Measurements from ENCODE around the gene SYT8. TPM values are rescaled to one million over a fixed set of nuclear protein-coding genes. Genes with fewer than 3 reads are reported as not detected.
A peak's percentile ranks its signal among the peaks of the same experiment; 100 is the strongest.

SYT8 gene
- total RNA-seq, 1 experiment from 2014 or later = 7.8 TPM

GRCh38 chr11:1832211-1832919 lies 2.4 kb upstream of the SYT8 start:
- H3K27me3 ChIP-seq (ENCODE audit: low read length) = no peaks in the 10 kb centered on the region
- H3K4me3 ChIP-seq (ENCODE audit: low read length) = peak overlapping the region; percentile 56; the same call in 1 of the 2 replicates
- ChIA-PET CTCF (interaction anchor here (0.6 to 2.9 kb wide), 22 partner anchors 8 to 1041 kb away, joined by 3 to 96 read pairs (median 6); partner anchors contain the start of gene KRTAP5-6), POLR2A (ENCODE audit: unreplicated experiment) (interaction anchor here (0.6 kb wide), 2 partner anchors 243 to 324 kb away, joined by 5 to 16 read pairs; no protein-coding TSS in a partner anchor)
- no peak overlapping the region for H3K27ac ChIP-seq (ENCODE audit: low read length)
- peaks cover 59% of the 10 kb centered on the region for H3K4me1 ChIP-seq (ENCODE audit: insufficient read depth, low read length)
- peak; percentile 32 for ATAC-seq
- BruUV-seq (replicated peaks) = no TSS peak
- intact Hi-C loops (cut with micrococcal nuclease) = loop anchor here (1.0 to 10.0 kb wide), 3 partner anchors 70 to 322 kb away; partner anchors contain the start of gene CTSD
- H3K4me2 ChIP-seq (ENCODE audit: low read length) = peak overlapping the region; percentile 74
- peak; percentile 41 for DNase-seq
- TF ChIP-seq EZH2phosphoT487 (IDR thresholded peaks at IDR 0.05; ENCODE audit: borderline replicate concordance, low read length) (no peak), CTCF (conservative IDR thresholded peaks at IDR 0.05; ENCODE audit: low read depth, low read length) (peak; percentile 92)
- H3F3A ChIP-seq (ENCODE audit: low read length, unreplicated experiment) = no peaks in the 10 kb centered on the region
- H3K79me2 ChIP-seq (ENCODE audit: low read length) = no peaks in the 10 kb centered on the region
- peak overlapping the region; percentile 69 for H2AFZ ChIP-seq (ENCODE audit: low read length)
- H4K20me1 ChIP-seq (ENCODE audit: low read length) = no peaks in the 10 kb centered on the region
- no peaks in the 10 kb centered on the region for H3K9me3 ChIP-seq (ENCODE audit: low read length)
- H3K9ac ChIP-seq (ENCODE audit: low read length) = no peak overlapping the region
- H3K36me3 ChIP-seq (ENCODE audit: low read depth, low read length) = no peaks in the 10 kb centered on the region
- no peaks in the 10 kb centered on the region for H3K9me2 ChIP-seq (replicated peaks; ENCODE audit: low read length)

- no TSS peak for BruUV-seq (replicated peaks)
- DNase-seq (no peak), ATAC-seq (no peak)
- H3K9me3 ChIP-seq (ENCODE audit: low read length) = no peaks in the 10 kb centered on the region
- no peaks in the 10 kb centered on the region for H3K79me2 ChIP-seq (ENCODE audit: low read length)
- peak overlapping the region; percentile 56; the same call in 1 of the 2 replicates for H3K4me3 ChIP-seq (ENCODE audit: low read length)
- H3F3A ChIP-seq (ENCODE audit: low read length, unreplicated experiment) = no peaks in the 10 kb centered on the region
- POLR2A ChIA-PET (ENCODE audit: unreplicated experiment) = interaction anchor here (0.6 kb wide), 2 partner anchors 244 to 323 kb away, joined by 5 to 16 read pairs; no protein-coding TSS in a partner anchor
- intact Hi-C loops (cut with micrococcal nuclease) = loop anchor here (1.0 to 10.0 kb wide), 3 partner anchors 71 to 322 kb away; partner anchors contain the start of gene CTSD
- no peak for TF ChIP-seq EZH2phosphoT487 (IDR thresholded peaks at IDR 0.05; ENCODE audit: borderline replicate concordance, low read length)
- TF ChIP-seq EZH2 (IDR thresholded peaks at IDR 0.05; ENCODE audit: low read length, unreplicated experiment) = no peak
- TF ChIP-seq CTCF (conservative IDR thresholded peaks at IDR 0.05; ENCODE audit: low read depth, low read length) = no peak
- CTCF ChIA-PET = interaction anchor here (0.6 to 2.9 kb wide), 22 partner anchors 9 to 1041 kb away, joined by 3 to 96 read pairs (median 6); partner anchors contain the start of gene KRTAP5-6
- H3K9me2 ChIP-seq (replicated peaks; ENCODE audit: low read length) = no peaks in the 10 kb centered on the region
- H3K36me3 ChIP-seq (ENCODE audit: low read depth, low read length) = no peaks in the 10 kb centered on the region
- peak overlapping the region; percentile 74 for H3K4me2 ChIP-seq (ENCODE audit: low read length)
- H4K20me1 ChIP-seq (ENCODE audit: low read length) = no peaks in the 10 kb centered on the region
- H2AFZ ChIP-seq (ENCODE audit: low read length) = peak overlapping the region; percentile 69
- no peaks in the 10 kb centered on the region for H3K27me3 ChIP-seq (ENCODE audit: low read length)
- no peak overlapping the region for H3K27ac ChIP-seq (ENCODE audit: low read length)
- H3K4me1 ChIP-seq (ENCODE audit: insufficient read depth, low read length) = peaks cover 53% of the 10 kb centered on the region
- no peak overlapping the region for H3K9ac ChIP-seq (ENCODE audit: low read length)
These were observed 1.9 kb upstream of the SYT8 start for GRCh38 chr11:1832920-1833295.

Measured in PC-3 (cell line).